ENCODE measurements around the gene NRAS. TPM values are rescaled to one million over a fixed set of nuclear protein-coding genes. Genes with fewer than 3 reads are reported as not detected.
A peak's percentile ranks its signal among the peaks of the same experiment; 100 is the strongest.

The NRAS gene
- total RNA-seq (2014; rRNA removed; shearing (Covaris generic)) (65.0 and 70.7 TPM in 2 replicates), polyA plus RNA-seq (2016; fragmentation: Nextera tagmentation; extraction: Ambion mirVana) (36.8 and 38.7 TPM in 2 replicates)

- Histone ChIP-seq H3K4me3 (peak within 1 kb of the TSS; percentile 99), H3F3A (ENCODE audit: insufficient read depth) (peaks cover 48% of the 10 kb centered on the region), H2AFZ (peak within 1 kb of the TSS; percentile 75), H3K36me3 (ENCODE audit: low read depth) (peaks cover 70% of the 10 kb centered on the region), H4K20me1 (ENCODE audit: insufficient read depth) (no peaks in the 10 kb centered on the region), H3K9me3 (ENCODE audit: low read depth) (no peaks in the 10 kb centered on the region), H3K9me2 (ENCODE audit: insufficient read depth) (no peaks in the 10 kb centered on the region), H3K79me2 (ENCODE audit: insufficient read depth) (peaks cover 59% of the 10 kb centered on the region), H3K4me2 (ENCODE audit: unreplicated experiment) (peak within 1 kb of the TSS; percentile 95), H3K27me3 (replicated peaks; ENCODE audit: insufficient read depth) (no peaks in the 10 kb centered on the region), H3K4me1 (ENCODE audit: insufficient read depth) (peaks cover 23% of the 10 kb centered on the region), H3K27ac (peak within 1 kb of the TSS; percentile 97), H3K9ac (peak within 1 kb of the TSS; percentile 100)
- 1% methylated on average over 35 to 38 of the region's 38 CpGs for WGBS, 2 experiments (ENCODE audit: low coverage in 1 of 2, low lambda C conversion rate in 2 of 2, missing lambda C conversion rate in 2 of 2)
- TF ChIP-seq EZH2 (IDR thresholded peaks at IDR 0.05; ENCODE audit: insufficient read depth, poor library complexity, severe bottlenecking), result no peak
- no peak for TF ChIP-seq EZH2phosphoT487 (IDR thresholded peaks at IDR 0.05; ENCODE audit: insufficient read depth, low read depth)
- peak; percentile 98 for DNase-seq
- in situ Hi-C loops (cut with MboI), result no loop called here
Measured at GRCh38 chr1:114716304-114717170, at the start of gene NRAS. NRAS (minus strand) TSS chr1:114716771; CDS start chr1:114716160, 611 bp downstream.

- in situ Hi-C loops (cut with MboI), result no loop called here
- H2AFZ ChIP-seq, result no peak overlapping the region
- 71 to 74% methylated on average over 4 of the region's 4 CpGs for WGBS, 2 experiments (ENCODE audit: low coverage in 1 of 2, low lambda C conversion rate in 2 of 2, missing lambda C conversion rate in 2 of 2)
Measured at GRCh38 chr1:114764689-114765088, 48.1 kb upstream of the NRAS start.

GRCh38 chr1:114758256-114758832 lies 41.8 kb upstream of the NRAS start:
- Histone ChIP-seq H4K20me1 (ENCODE audit: insufficient read depth) (peaks cover 32% of the 10 kb centered on the region; the same call in 1 of the 2 replicates), H3K79me2 (ENCODE audit: insufficient read depth) (peaks cover 44% of the 10 kb centered on the region), H3K9me2 (ENCODE audit: insufficient read depth) (no peaks in the 10 kb centered on the region), H2AFZ (peak overlapping the region; percentile 98), H3K4me3 (peak overlapping the region; percentile 100), H3K27me3 (replicated peaks; ENCODE audit: insufficient read depth) (no peaks in the 10 kb centered on the region), H3K4me1 (ENCODE audit: insufficient read depth) (peaks cover 34% of the 10 kb centered on the region), H3F3A (ENCODE audit: insufficient read depth) (peaks cover 23% of the 10 kb centered on the region; the same call in 1 of the 2 replicates), H3K4me2 (ENCODE audit: unreplicated experiment) (peak overlapping the region; percentile 93), H3K9me3 (ENCODE audit: low read depth) (no peaks in the 10 kb centered on the region), H3K9ac (peak overlapping the region; percentile 100), H3K36me3 (ENCODE audit: low read depth) (peaks cover 3% of the 10 kb centered on the region; the same call in 1 of the 2 replicates), H3K27ac (peak overlapping the region; percentile 100)
- in situ Hi-C loops (cut with MboI), result no loop called here
- WGBS, 2 experiments (ENCODE audit: low coverage in 1 of 2, low lambda C conversion rate in 2 of 2, missing lambda C conversion rate in 2 of 2), result 24 to 27% methylated on average over 6 of the region's 6 CpGs
- TF ChIP-seq EZH2phosphoT487 (IDR thresholded peaks at IDR 0.05; ENCODE audit: insufficient read depth, low read depth) (no peak), EZH2 (IDR thresholded peaks at IDR 0.05; ENCODE audit: insufficient read depth, poor library complexity, severe bottlenecking) (no peak)
- peak; percentile 48 for DNase-seq

More at GRCh38 chr1:114764689-114765088, 48.1 kb upstream of the NRAS start:
- H4K20me1 ChIP-seq (ENCODE audit: insufficient read depth), result no peaks in the 10 kb centered on the region
- H3K27ac ChIP-seq, result no peak overlapping the region
- peak; percentile 7 for DNase-seq
- H3K9ac ChIP-seq, result no peak overlapping the region
- no peaks in the 10 kb centered on the region for H3K27me3 ChIP-seq (replicated peaks; ENCODE audit: insufficient read depth)
- no peaks in the 10 kb centered on the region; the same call in 1 of the 2 replicates for H3F3A ChIP-seq (ENCODE audit: insufficient read depth)
- no peaks in the 10 kb centered on the region for H3K79me2 ChIP-seq (ENCODE audit: insufficient read depth)
- no peaks in the 10 kb centered on the region for H3K9me2 ChIP-seq (ENCODE audit: insufficient read depth)
- no peaks in the 10 kb centered on the region for H3K9me3 ChIP-seq (ENCODE audit: low read depth)
- TF ChIP-seq EZH2phosphoT487 (IDR thresholded peaks at IDR 0.05; ENCODE audit: insufficient read depth, low read depth), result no peak
- no peak for TF ChIP-seq EZH2 (IDR thresholded peaks at IDR 0.05; ENCODE audit: insufficient read depth, poor library complexity, severe bottlenecking)
- no peak overlapping the region for H3K4me2 ChIP-seq (ENCODE audit: unreplicated experiment)
- H3K4me1 ChIP-seq (ENCODE audit: insufficient read depth), result no peaks in the 10 kb centered on the region
- H3K36me3 ChIP-seq (ENCODE audit: low read depth), result no peaks in the 10 kb centered on the region
- no peak overlapping the region for H3K4me3 ChIP-seq

- in situ Hi-C loops (cut with MboI), result no loop called here
- Histone ChIP-seq H3K4me1 (ENCODE audit: insufficient read depth) (peaks cover 34% of the 10 kb centered on the region), H3K9me2 (ENCODE audit: insufficient read depth) (no peaks in the 10 kb centered on the region), H3K4me3 (peak within 1 kb of the TSS; percentile 100), H3K9me3 (ENCODE audit: low read depth) (no peaks in the 10 kb centered on the region), H3K27me3 (replicated peaks; ENCODE audit: insufficient read depth) (no peaks in the 10 kb centered on the region), H3K36me3 (ENCODE audit: low read depth) (peaks cover 3% of the 10 kb centered on the region; the same call in 1 of the 2 replicates), H4K20me1 (ENCODE audit: insufficient read depth) (peaks cover 39% of the 10 kb centered on the region; the same call in 1 of the 2 replicates), H3K4me2 (ENCODE audit: unreplicated experiment) (peak within 1 kb of the TSS; percentile 93), H3K27ac (peak within 1 kb of the TSS; percentile 100), H3K79me2 (ENCODE audit: insufficient read depth) (peaks cover 51% of the 10 kb centered on the region), H3F3A (ENCODE audit: insufficient read depth) (peaks cover 23% of the 10 kb centered on the region; the same call in 1 of the 2 replicates), H3K9ac (peak within 1 kb of the TSS; percentile 100), H2AFZ (peak within 1 kb of the TSS; percentile 98)
- TF ChIP-seq EZH2phosphoT487 (IDR thresholded peaks at IDR 0.05; ENCODE audit: insufficient read depth, low read depth), result no peak
- no peak for TF ChIP-seq EZH2 (IDR thresholded peaks at IDR 0.05; ENCODE audit: insufficient read depth, poor library complexity, severe bottlenecking)
- WGBS, 2 experiments (ENCODE audit: low coverage in 1 of 2, low lambda C conversion rate in 2 of 2, missing lambda C conversion rate in 2 of 2), result 0 to 1% methylated on average over 50 of the region's 50 CpGs
- DNase-seq, result peak; percentile 100
Measured at GRCh38 chr1:114757455-114758255, 41.1 kb upstream of the NRAS start, which contains the start of gene CSDE1. CSDE1 (minus strand) TSS chr1:114757984; CDS start chr1:114739890, 18,094 bp downstream.

Data from GM23248 (cell line).